Lung (tissue), 12 donors: ENCODE results near the gene CNTRL. TPM values are rescaled to one million over a fixed set of nuclear protein-coding genes. Genes with fewer than 3 reads are reported as not detected.

ENCODE experiments used
- ATAC-seq: fragments of 200-7000 bp; cut with Tn5 transposase; one replicate; pipeline ENCODE4 v1.9.1; 2020; ENCODE audit warnings: moderate number of reproducible peaks; ENCODE audit not compliant: insufficient read depth, low FRiP score
- DNase-seq, 3 donors: peaks; one replicate each; pipeline ENCODE4 v3.0.0-alpha.2; 2013 to 2017
- H3K27ac ChIP-seq, 2 donors: one replicate each; pipeline ENCODE4 v1.5.1; 2013; ENCODE audit warnings: mild to moderate bottlenecking in 2 of 2, moderate library complexity in 2 of 2, control low read depth in 1 of 2, inconsistent platforms in 1 of 2, low read depth in 1 of 2, low read length in 1 of 2
- H3K27me3 ChIP-seq, 3 donors: one replicate each; pipeline ENCODE4 v1.5.1; 2013; ENCODE audit warnings: low read length in 2 of 3; ENCODE audit not compliant: control insufficient read depth in 3 of 3, insufficient read depth in 3 of 3
- H3K36me3 ChIP-seq, 4 donors: one replicate each; pipeline ENCODE4 v1.5.1; 2013; ENCODE audit warnings: low read length in 4 of 4, mild to moderate bottlenecking in 1 of 4, moderate library complexity in 1 of 4; ENCODE audit not compliant: control insufficient read depth in 4 of 4, insufficient read depth in 4 of 4
- H3K4me1 ChIP-seq, 5 donors: one replicate each; pipeline ENCODE4 v1.5.1; 2013; ENCODE audit warnings: low read length in 5 of 5, mild to moderate bottlenecking in 2 of 5, moderate library complexity in 1 of 5; ENCODE audit not compliant: control insufficient read depth in 5 of 5, insufficient read depth in 5 of 5
- H3K4me3 ChIP-seq: one replicate; pipeline ENCODE4 v1.5.1; 2013; ENCODE audit warnings: mild to moderate bottlenecking, control low read depth, moderate library complexity
- H3K9ac ChIP-seq, 2 donors: one replicate each; pipeline ENCODE4 v1.5.1; 2013; ENCODE audit warnings: low read length in 2 of 2, control low read depth in 1 of 2; ENCODE audit not compliant: insufficient read depth in 1 of 2
- H3K9me3 ChIP-seq, 4 donors: one replicate each; pipeline ENCODE4 v1.5.1; 2013; ENCODE audit warnings: low read length in 3 of 4, mild to moderate bottlenecking in 1 of 4, moderate library complexity in 1 of 4; ENCODE audit not compliant: control insufficient read depth in 4 of 4, insufficient read depth in 3 of 4
- whole genome bisulfite sequencing, 2 donors: extraction: QIAGEN DNeasy Blood & Tissue Kit; methylation state at CpG; one replicate each; pipeline ENCODE4 v1.1.7; 2013; 5-methylcytosine and 5-hydroxymethylcytosine counted together
- polyA plus RNA-seq, 2 donors: library from polyadenylated mRNA; stranded (reverse); fragments of 200-250 nt; gene quantifications; one replicate each; pipeline ENCODE4 v1.2.1, GENCODE V29; 2013
- total RNA-seq, 2 donors: library from RNA; depleted of rRNA in 1 of 2; stranded (reverse); fragments of >200 nt in 1 of 2; gene quantifications; one replicate each; pipeline ENCODE4 v1.2.1, GENCODE V29; 2014 to 2021
- TF ChIP-seq, protein P1 (sequence below): IDR thresholded peaks from 2 replicates; pipeline ENCODE4 v1.5.1; 2012; ENCODE audit warnings: mild to moderate bottlenecking; ENCODE audit errors: control extremely low read depth, extremely low read depth
- donor health status: control.
- donor health status: control.
- donor health status: Bipolar disorder and iron deficiency.
- donor health status: healthy.
- donor health status: DM: yes; HTN: yes; CAD: no.

CNTRL gene
- total and polyA plus RNA-seq, 4 donors, result 9.5 to 42.9 (median 18.3) TPM

DNA sequence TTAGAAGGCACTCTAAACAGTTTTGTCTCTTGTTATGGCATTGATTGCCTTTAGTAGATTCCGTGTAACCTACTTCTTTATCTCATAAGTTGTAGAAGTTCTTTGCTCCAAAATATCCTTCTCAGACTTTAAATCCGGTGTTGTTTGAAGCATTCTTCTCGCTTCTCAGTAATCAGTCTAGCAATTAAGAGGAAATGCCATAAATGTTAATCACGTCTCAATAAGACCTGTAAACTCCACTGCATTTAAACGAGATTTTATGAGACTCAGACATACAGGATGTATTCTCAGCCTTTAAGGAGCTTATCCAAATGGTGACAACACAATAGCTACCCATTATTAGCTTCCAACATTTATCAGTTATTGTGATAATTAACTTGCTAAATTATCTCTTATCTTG is 16.9 kb upstream of the CNTRL start:
- Histone ChIP-seq H3K4me1 (peaks cover 0 to 9% (median 0%) of the 10 kb centered on the region in 5 donors), H3K9ac (no peak overlapping the region), H3K27me3 (no peaks in the 10 kb centered on the region), H3K4me3 (no peak overlapping the region), H3K27ac (no peak overlapping the region), H3K36me3 (peaks cover 0 to 4% (median 0%) of the 10 kb centered on the region in 4 donors), H3K9me3 (peaks cover 0 to 2% (median 0%) of the 10 kb centered on the region in 4 donors)
- 86 to 89% methylated on average over 5 of the region's 5 CpGs for WGBS, 2 donors
- TF ChIP-seq, protein P1, sequence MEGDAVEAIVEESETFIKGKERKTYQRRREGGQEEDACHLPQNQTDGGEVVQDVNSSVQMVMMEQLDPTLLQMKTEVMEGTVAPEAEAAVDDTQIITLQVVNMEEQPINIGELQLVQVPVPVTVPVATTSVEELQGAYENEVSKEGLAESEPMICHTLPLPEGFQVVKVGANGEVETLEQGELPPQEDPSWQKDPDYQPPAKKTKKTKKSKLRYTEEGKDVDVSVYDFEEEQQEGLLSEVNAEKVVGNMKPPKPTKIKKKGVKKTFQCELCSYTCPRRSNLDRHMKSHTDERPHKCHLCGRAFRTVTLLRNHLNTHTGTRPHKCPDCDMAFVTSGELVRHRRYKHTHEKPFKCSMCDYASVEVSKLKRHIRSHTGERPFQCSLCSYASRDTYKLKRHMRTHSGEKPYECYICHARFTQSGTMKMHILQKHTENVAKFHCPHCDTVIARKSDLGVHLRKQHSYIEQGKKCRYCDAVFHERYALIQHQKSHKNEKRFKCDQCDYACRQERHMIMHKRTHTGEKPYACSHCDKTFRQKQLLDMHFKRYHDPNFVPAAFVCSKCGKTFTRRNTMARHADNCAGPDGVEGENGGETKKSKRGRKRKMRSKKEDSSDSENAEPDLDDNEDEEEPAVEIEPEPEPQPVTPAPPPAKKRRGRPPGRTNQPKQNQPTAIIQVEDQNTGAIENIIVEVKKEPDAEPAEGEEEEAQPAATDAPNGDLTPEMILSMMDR, result no peak
- no peak for ATAC-seq
- no peak for DNase-seq

DNA sequence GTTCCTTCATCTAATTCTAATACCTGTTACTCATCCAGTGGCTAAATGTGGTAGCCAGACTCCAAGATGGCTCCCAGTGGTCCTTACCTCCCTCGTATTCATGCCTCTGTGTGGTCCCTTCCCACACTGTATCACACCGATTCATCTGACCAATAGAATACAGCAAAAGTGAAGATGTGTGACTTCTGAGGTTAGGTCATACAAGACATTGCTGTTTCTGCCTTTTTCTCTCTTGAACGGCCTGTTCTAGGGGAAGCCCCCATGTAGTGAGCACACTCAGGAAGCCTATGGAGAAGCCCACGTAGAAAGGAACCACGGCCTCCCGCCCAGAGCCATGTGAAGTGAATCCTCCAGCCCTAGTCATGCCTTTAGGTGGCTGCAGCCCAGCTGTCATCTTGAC is 15.2 kb upstream of the CNTRL start:
- TF ChIP-seq, protein P1, result no peak
- no peak for ATAC-seq

DNA sequence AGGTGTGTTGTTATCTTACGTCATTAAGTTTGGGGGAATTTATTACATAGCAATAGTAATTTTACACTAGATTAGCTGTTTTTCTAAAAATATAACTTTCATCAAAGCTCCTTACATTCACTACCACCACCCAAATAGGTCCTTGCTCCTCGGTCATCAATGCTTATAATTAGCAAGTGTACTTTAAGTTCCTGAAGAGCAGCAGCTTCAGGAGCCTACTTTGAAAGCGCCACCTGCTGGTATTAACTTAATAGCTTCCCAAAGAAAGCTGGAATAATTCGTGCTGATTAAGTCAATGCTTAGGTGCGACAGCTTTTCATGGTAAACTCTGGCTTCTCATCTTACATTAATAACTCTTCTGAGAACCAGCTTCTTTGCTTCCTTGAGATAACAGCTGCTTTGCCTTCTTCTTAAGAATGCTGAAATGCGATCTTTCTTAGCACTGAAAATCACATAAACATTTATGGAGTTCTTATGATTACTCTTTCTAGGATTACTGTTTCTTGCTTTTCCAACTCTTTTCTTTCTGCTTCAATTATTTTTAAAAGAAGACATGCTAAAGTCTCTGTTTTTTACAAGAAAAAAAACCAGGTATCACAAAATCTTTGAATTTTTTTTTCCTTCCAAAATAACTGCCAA is 14.6 kb upstream of the CNTRL start:
- H3K9ac ChIP-seq, result peak overlapping the region in 1 of 2 donors; percentile 72
- no peak overlapping the region for H3K4me3 ChIP-seq
- H3K27ac ChIP-seq, result no peak overlapping the region
- peaks cover 0 to 4% (median 0%) of the 10 kb centered on the region in 4 donors for H3K36me3 ChIP-seq
- WGBS, 2 donors, result 22 to 31% methylated on average over 6 of the region's 6 CpGs
- DNase-seq (peak in 2 of 3 donors; percentile 77 to 83), ATAC-seq (no peak)
- peaks cover 0 to 9% (median 0%) of the 10 kb centered on the region in 5 donors for H3K4me1 ChIP-seq
- no peaks in the 10 kb centered on the region for H3K27me3 ChIP-seq
- TF ChIP-seq, protein P1, result peak; percentile 64
- peaks cover 0 to 2% (median 0%) of the 10 kb centered on the region in 4 donors for H3K9me3 ChIP-seq

More for the DNA sequence above, 15.2 kb upstream of the CNTRL start:
- DNase-seq, result no peak
- WGBS, 2 donors, result 79 to 84% methylated on average over 6 of the region's 6 CpGs
- H3K9me3 ChIP-seq, result peaks cover 0 to 2% (median 0%) of the 10 kb centered on the region in 4 donors
- H3K4me1 ChIP-seq, result peaks cover 0 to 9% (median 0%) of the 10 kb centered on the region in 5 donors
- peaks cover 0 to 4% (median 0%) of the 10 kb centered on the region in 4 donors for H3K36me3 ChIP-seq
- no peak overlapping the region for H3K27ac ChIP-seq
- H3K27me3 ChIP-seq, result no peaks in the 10 kb centered on the region
- H3K4me3 ChIP-seq, result no peak overlapping the region
- H3K9ac ChIP-seq, result no peak overlapping the region
